GM23248 (cell line): ENCODE results near the gene STARD10.

ENCODE experiments used
- EZH2 ChIP-seq: fragments of 200-600 bp; sonication (generic); IDR thresholded peaks from 2 replicates; pipeline ENCODE4 v1.6.1; 2018; ENCODE audit warnings: antibody characterized with exemption, mild to moderate bottlenecking; ENCODE audit not compliant: insufficient read depth, poor library complexity, severe bottlenecking
- EZH2phosphoT487 ChIP-seq: fragments of 200-600 bp; sonication (generic); IDR thresholded peaks from 2 replicates; pipeline ENCODE4 v1.6.1; 2018; ENCODE audit warnings: antibody characterized with exemption, moderate library complexity, mild to moderate bottlenecking, low read depth; ENCODE audit not compliant: insufficient read depth

- TF ChIP-seq EZH2 = no peak
- TF ChIP-seq EZH2phosphoT487 = no peak
Measured at GRCh38 chr11:72741849-72742512, 51.9 kb downstream of the STARD10 start.
